WERI-Rb-1 (cell line): Measurements from ENCODE around the gene GPC5.

Source experiments
- DNase-seq: peaks from one replicate; pipeline ENCODE4 v3.0.0-alpha.2; 2020
- H3K27ac ChIP-seq: fragments of 250-450 bp; sonication (Bioruptor Pico); 2 replicates; pipeline ENCODE4 v1.5.1; 2020; ENCODE audit warnings: mild to moderate bottlenecking, moderate library complexity
- H3K27me3 ChIP-seq: fragments of 250-450 bp; sonication (Bioruptor Pico); 2 replicates; pipeline ENCODE4 v1.5.1; 2021; ENCODE audit warnings: mild to moderate bottlenecking, low read depth, moderate library complexity; ENCODE audit not compliant: insufficient read depth, severe bottlenecking
- H3K36me3 ChIP-seq: fragments of 250-450 bp; sonication (Bioruptor Pico); 2 replicates; pipeline ENCODE4 v1.5.1; 2020; ENCODE audit warnings: mild to moderate bottlenecking, moderate library complexity
- H3K4me3 ChIP-seq: 2 replicates; pipeline ENCODE4 v1.5.1; 2011; ENCODE audit warnings: low read depth, mild to moderate bottlenecking, control low read depth, low read length
- H3K9me3 ChIP-seq: fragments of 250-450 bp; sonication (Bioruptor Pico); 2 replicates; pipeline ENCODE4 v1.5.1; 2021; ENCODE audit warnings: mild to moderate bottlenecking, moderate library complexity; ENCODE audit not compliant: severe bottlenecking
- CTCF ChIP-seq: IDR thresholded peaks from 2 replicates; pipeline ENCODE4 v1.5.1; 2011; ENCODE audit warnings: low read depth, mild to moderate bottlenecking, control low read depth, inconsistent platforms, low read length

The GPC5 gene

GRCh38 chr13:91946498-91947070, 548.2 kb downstream of the GPC5 start:
- H3K36me3 ChIP-seq, result peaks cover 6% of the 10 kb centered on the region
- no peak overlapping the region for H3K4me3 ChIP-seq
- peak overlapping the region; percentile 82 for H3K27ac ChIP-seq
- no peaks in the 10 kb centered on the region for H3K27me3 ChIP-seq
- peaks cover 2% of the 10 kb centered on the region for H3K9me3 ChIP-seq
- TF ChIP-seq CTCF, result peak; percentile 82
- peak; percentile 68 for DNase-seq

GRCh38 chr13:91948736-91949135, 550.3 kb downstream of the GPC5 start:
- DNase-seq, result no peak
- H3K27me3 ChIP-seq, result no peaks in the 10 kb centered on the region
- H3K9me3 ChIP-seq, result peaks cover 2% of the 10 kb centered on the region
- no peak overlapping the region for H3K4me3 ChIP-seq
- TF ChIP-seq CTCF, result no peak
- peaks cover 6% of the 10 kb centered on the region for H3K36me3 ChIP-seq
- H3K27ac ChIP-seq, result peak overlapping the region; percentile 82

- peak overlapping the region; percentile 31 for H3K27ac ChIP-seq
- H3K9me3 ChIP-seq, result peaks cover 2% of the 10 kb centered on the region
- no peak for DNase-seq
- H3K4me3 ChIP-seq, result no peak overlapping the region
- no peaks in the 10 kb centered on the region for H3K27me3 ChIP-seq
- TF ChIP-seq CTCF, result no peak
- peaks cover 12% of the 10 kb centered on the region for H3K36me3 ChIP-seq
These were observed 552.4 kb downstream of the GPC5 start for GRCh38 chr13:91950803-91951202.

DNA sequence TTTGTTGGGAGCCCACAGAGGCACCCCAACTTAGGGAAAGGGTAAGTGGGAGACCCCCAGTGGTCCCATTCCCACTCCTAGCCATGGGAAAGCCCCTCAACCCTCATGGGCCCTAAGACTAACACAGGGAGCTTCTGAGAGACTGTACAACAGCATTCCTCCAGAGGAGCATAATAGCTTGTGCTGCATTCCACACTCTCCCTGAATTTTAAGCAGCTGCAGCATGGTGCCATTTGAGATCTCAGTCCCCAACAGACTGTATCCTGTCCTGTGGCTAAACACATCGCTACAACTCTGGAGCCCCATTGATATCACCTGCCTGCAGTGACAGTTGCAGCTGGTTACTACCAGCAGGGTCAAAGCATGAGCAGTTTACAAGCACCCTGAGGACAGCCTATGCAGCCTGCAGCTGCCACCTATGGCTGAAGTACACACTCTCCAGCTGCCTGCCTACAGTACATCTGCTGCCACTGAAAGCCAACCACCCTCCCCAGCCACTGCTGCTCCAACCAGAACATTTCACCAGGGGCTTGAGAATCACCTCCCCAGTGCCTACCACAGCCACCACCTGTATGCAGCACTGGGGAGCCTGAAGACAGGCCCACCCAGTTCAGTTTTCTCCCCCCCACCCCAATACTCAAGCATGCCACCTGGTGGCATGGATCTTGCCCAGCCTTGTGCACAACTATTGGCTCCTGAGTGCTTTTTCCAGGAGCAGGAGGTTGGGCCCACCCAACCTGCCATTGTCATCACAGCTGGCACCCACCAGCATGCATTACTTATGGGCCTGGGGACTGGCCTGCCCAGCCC, 557.3 kb downstream of the GPC5 start:
- 0 out of 2 replicates have a peak, but pooled peaks have one; percentile 15 for TF ChIP-seq CTCF
- peaks cover 17% of the 10 kb centered on the region for H3K9me3 ChIP-seq

GRCh38 chr13:91960947-91961346, 562.5 kb downstream of the GPC5 start:
- Histone ChIP-seq H3K27ac (no peak overlapping the region), H3K27me3 (no peaks in the 10 kb centered on the region), H3K9me3 (peaks cover 27% of the 10 kb centered on the region), H3K4me3 (no peak overlapping the region), H3K36me3 (peaks cover 8% of the 10 kb centered on the region)
- DNase-seq, result no peak
- no peak for TF ChIP-seq CTCF

More for the DNA sequence above, 557.3 kb downstream of the GPC5 start:
- H3K36me3 ChIP-seq, result peaks cover 7% of the 10 kb centered on the region
- H3K27ac ChIP-seq, result no peak overlapping the region
- no peaks in the 10 kb centered on the region for H3K27me3 ChIP-seq
- H3K4me3 ChIP-seq, result no peak overlapping the region
- DNase-seq, result no peak
